Measurements from ENCODE around the gene SCNN1G. TPM values are rescaled to one million over a fixed set of nuclear protein-coding genes. Genes with fewer than 3 reads are reported as not detected.

Gene SCNN1G
- polyA plus RNA-seq, 4 donors: 0.37 TPM; not detected in 3

DNA sequence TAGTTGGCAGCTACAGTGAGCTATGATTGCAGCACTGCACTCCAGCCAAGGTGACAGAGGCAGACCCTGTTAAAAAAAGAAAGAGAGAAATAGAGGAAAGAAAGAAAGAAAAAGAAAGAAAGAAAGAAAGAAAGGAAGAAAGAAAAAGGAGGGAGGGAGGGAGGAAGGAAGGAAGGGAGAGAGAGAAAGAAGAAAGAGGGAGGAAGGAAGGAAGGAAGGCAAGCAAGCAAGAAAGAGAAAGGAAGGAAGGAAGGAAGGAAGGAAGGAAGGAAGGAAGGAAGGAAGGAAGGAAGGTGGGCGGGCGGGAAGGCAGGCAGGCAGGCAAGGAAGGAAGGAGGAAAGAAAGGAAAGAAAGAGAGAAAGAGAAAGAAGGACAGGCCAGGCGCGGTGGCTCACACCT lies 1.0 kb upstream of the SCNN1G start:
- peaks cover 3 to 40% (median 10%) of the 10 kb centered on the region in 3 donors for H3K27me3 ChIP-seq (ENCODE audit: control insufficient read depth in 3 of 3, insufficient read depth in 3 of 3, low read length in 3 of 3)
- FAIRE-seq: no peak
- H3K4me3 ChIP-seq (ENCODE audit: low read depth in 1 of 3, low read length in 3 of 3): no peak overlapping the region
- DNase-seq: no peak
- no peak overlapping the region for H3K27ac ChIP-seq (ENCODE audit: low read depth in 1 of 3, low read length in 2 of 3)
- H3K36me3 ChIP-seq (ENCODE audit: control insufficient read depth in 3 of 3, insufficient read depth in 2 of 3, low read depth in 1 of 3, low read length in 3 of 3): no peaks in the 10 kb centered on the region
- H3K9me3 ChIP-seq (ENCODE audit: control insufficient read depth in 2 of 2, insufficient read depth in 1 of 2, low read depth in 1 of 2, low read length in 1 of 2): no peaks in the 10 kb centered on the region
- 84 to 94% (median 88%) methylated on average over 4 of the region's 4 CpGs for WGBS, 3 donors
- peaks cover 0 to 2% (median 0%) of the 10 kb centered on the region in 3 donors for H3K4me1 ChIP-seq (ENCODE audit: control insufficient read depth in 3 of 3, insufficient read depth in 2 of 3, low read depth in 1 of 3, low read length in 2 of 3)

DNA sequence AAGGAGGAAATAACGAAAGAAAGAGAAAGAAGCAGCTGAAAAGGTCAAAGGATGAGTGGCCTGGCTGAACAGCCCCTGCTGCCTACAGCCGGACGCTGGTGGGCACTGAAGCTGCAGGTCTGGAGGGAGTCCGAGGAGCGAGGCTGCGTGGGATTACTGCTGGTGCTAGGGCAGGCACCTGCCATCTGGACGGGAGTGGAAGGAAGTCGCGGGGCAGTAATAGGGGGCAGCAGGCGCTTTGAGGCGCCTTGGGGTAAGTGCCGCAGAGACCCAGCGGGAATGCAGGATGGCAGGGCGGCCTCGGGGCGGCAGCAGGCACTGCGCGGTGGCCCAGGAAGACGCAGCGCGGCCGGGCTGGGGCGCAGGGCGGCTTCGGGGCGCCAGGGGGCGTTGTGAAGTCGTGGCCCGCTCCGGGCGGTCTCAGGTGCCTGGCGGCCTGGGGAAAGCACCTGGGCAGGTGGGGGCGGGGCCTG lies 303 bp upstream of the SCNN1G start:
- no peaks in the 10 kb centered on the region for H3K36me3 ChIP-seq (ENCODE audit: control insufficient read depth in 3 of 3, insufficient read depth in 2 of 3, low read depth in 1 of 3, low read length in 3 of 3)
- FAIRE-seq: no peak
- no peak overlapping the region for H3K27ac ChIP-seq (ENCODE audit: low read depth in 1 of 3, low read length in 2 of 3)
- peaks cover 3 to 40% (median 11%) of the 10 kb centered on the region in 3 donors for H3K27me3 ChIP-seq (ENCODE audit: control insufficient read depth in 3 of 3, insufficient read depth in 3 of 3, low read length in 3 of 3)
- DNase-seq: peak; percentile 82 to 93
- peaks cover 0 to 2% (median 0%) of the 10 kb centered on the region in 3 donors for H3K4me1 ChIP-seq (ENCODE audit: control insufficient read depth in 3 of 3, insufficient read depth in 2 of 3, low read depth in 1 of 3, low read length in 2 of 3)
- H3K9me3 ChIP-seq (ENCODE audit: control insufficient read depth in 2 of 2, insufficient read depth in 1 of 2, low read depth in 1 of 2, low read length in 1 of 2): no peaks in the 10 kb centered on the region
- peak overlapping the region in 2 of 3 donors; percentile 14 to 38 for H3K4me3 ChIP-seq (ENCODE audit: low read depth in 1 of 3, low read length in 3 of 3)
- WGBS, 3 donors: 2 to 5% (median 3%) methylated on average over 24 to 33 of the region's 33 CpGs

DNA sequence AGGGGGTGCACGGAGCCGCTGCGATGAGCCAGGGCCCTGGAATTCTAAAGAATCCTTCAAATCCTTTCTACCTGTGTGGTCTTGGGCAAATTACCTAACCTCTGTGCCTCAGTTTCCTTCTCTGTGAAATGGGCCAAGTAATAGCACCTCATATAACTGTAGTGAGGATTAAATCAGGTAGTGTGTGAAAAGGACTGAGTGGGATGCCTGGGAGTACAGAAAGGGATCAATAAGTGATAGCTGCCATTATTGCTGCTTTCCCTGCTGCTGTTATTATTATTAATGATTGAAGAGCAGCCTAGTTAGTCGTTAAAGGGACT lies 958 bp downstream of the SCNN1G start:
- WGBS, 3 donors: 9 to 20% (median 18%) methylated on average over 4 of the region's 4 CpGs
- FAIRE-seq: no peak

DNA sequence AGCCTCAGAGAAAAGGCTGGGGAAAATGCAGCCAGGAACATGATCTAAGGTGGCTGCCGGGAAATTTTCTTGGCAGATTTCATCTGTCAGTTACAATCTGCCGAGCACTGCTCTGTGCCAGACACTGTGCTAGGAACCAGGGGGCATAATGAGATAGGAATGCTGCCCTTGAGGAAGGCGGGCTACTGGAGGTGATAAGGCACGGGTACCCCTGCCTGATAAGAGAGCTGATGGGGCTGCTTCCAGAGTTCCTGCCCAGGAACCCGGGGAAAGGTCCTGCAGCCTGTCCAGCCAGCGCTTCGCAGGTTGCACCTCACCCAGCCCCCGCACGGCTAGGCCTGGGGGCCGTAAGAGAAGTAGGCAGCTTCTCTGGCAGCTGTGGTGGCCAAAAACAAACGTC lies 3.1 kb downstream of the SCNN1G start:
- no peak for FAIRE-seq
- Histone ChIP-seq H3K4me3 (ENCODE audit: low read depth in 1 of 3, low read length in 3 of 3) (no peak overlapping the region), H3K27me3 (ENCODE audit: control insufficient read depth in 3 of 3, insufficient read depth in 3 of 3, low read length in 3 of 3) (peaks cover 3 to 40% (median 11%) of the 10 kb centered on the region in 3 donors)

More for the DNA sequence above, 958 bp downstream of the SCNN1G start:
- no peaks in the 10 kb centered on the region for H3K9me3 ChIP-seq (ENCODE audit: control insufficient read depth in 2 of 2, insufficient read depth in 1 of 2, low read depth in 1 of 2, low read length in 1 of 2)
- H3K27ac ChIP-seq (ENCODE audit: low read depth in 1 of 3, low read length in 2 of 3): no peak overlapping the region
- no peak for DNase-seq
- peak overlapping the region in 1 of 3 donors; percentile 38 for H3K4me3 ChIP-seq (ENCODE audit: low read depth in 1 of 3, low read length in 3 of 3)
- H3K4me1 ChIP-seq (ENCODE audit: control insufficient read depth in 3 of 3, insufficient read depth in 2 of 3, low read depth in 1 of 3, low read length in 2 of 3): peaks cover 0 to 2% (median 0%) of the 10 kb centered on the region in 3 donors
- no peaks in the 10 kb centered on the region for H3K36me3 ChIP-seq (ENCODE audit: control insufficient read depth in 3 of 3, insufficient read depth in 2 of 3, low read depth in 1 of 3, low read length in 3 of 3)
- peaks cover 3 to 40% (median 11%) of the 10 kb centered on the region in 3 donors for H3K27me3 ChIP-seq (ENCODE audit: control insufficient read depth in 3 of 3, insufficient read depth in 3 of 3, low read length in 3 of 3)

DNA sequence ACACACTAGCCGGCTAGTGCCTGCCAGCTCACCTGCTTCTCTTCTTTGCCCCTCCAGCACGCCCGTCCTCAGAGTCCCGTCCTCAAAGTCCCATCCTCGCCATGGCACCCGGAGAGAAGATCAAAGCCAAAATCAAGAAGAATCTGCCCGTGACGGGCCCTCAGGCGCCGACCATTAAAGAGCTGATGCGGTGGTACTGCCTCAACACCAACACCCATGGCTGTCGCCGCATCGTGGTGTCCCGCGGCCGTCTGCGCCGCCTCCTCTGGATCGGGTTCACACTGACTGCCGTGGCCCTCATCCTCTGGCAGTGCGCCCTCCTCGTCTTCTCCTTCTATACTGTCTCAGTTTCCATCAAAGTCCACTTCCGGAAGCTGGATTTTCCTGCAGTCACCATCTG lies 3.6 kb downstream of the SCNN1G start:
- FAIRE-seq: no peak
- no peak overlapping the region for H3K4me3 ChIP-seq (ENCODE audit: low read depth in 1 of 3, low read length in 3 of 3)
- DNase-seq: no peak
- H3K27me3 ChIP-seq (ENCODE audit: control insufficient read depth in 3 of 3, insufficient read depth in 3 of 3, low read length in 3 of 3): peaks cover 3 to 37% (median 11%) of the 10 kb centered on the region in 3 donors
- no peaks in the 10 kb centered on the region for H3K9me3 ChIP-seq (ENCODE audit: control insufficient read depth in 2 of 2, insufficient read depth in 1 of 2, low read depth in 1 of 2, low read length in 1 of 2)
- H3K36me3 ChIP-seq (ENCODE audit: control insufficient read depth in 3 of 3, insufficient read depth in 2 of 3, low read depth in 1 of 3, low read length in 3 of 3): no peaks in the 10 kb centered on the region
- WGBS, 3 donors: 60 to 80% (median 72%) methylated on average over 23 to 24 of the region's 24 CpGs
- H3K27ac ChIP-seq (ENCODE audit: low read depth in 1 of 3, low read length in 2 of 3): no peak overlapping the region
- H3K4me1 ChIP-seq (ENCODE audit: control insufficient read depth in 3 of 3, insufficient read depth in 2 of 3, low read depth in 1 of 3, low read length in 2 of 3): peaks cover 0 to 2% (median 0%) of the 10 kb centered on the region in 3 donors

More for the DNA sequence above, 3.1 kb downstream of the SCNN1G start:
- DNase-seq: no peak
- no peak overlapping the region for H3K27ac ChIP-seq (ENCODE audit: low read depth in 1 of 3, low read length in 2 of 3)
- no peaks in the 10 kb centered on the region for H3K9me3 ChIP-seq (ENCODE audit: control insufficient read depth in 2 of 2, insufficient read depth in 1 of 2, low read depth in 1 of 2, low read length in 1 of 2)
- no peaks in the 10 kb centered on the region for H3K36me3 ChIP-seq (ENCODE audit: control insufficient read depth in 3 of 3, insufficient read depth in 2 of 3, low read depth in 1 of 3, low read length in 3 of 3)
- 27 to 53% (median 33%) methylated on average over 11 of the region's 11 CpGs for WGBS, 3 donors
- H3K4me1 ChIP-seq (ENCODE audit: control insufficient read depth in 3 of 3, insufficient read depth in 2 of 3, low read depth in 1 of 3, low read length in 2 of 3): peaks cover 0 to 2% (median 0%) of the 10 kb centered on the region in 3 donors

DNA sequence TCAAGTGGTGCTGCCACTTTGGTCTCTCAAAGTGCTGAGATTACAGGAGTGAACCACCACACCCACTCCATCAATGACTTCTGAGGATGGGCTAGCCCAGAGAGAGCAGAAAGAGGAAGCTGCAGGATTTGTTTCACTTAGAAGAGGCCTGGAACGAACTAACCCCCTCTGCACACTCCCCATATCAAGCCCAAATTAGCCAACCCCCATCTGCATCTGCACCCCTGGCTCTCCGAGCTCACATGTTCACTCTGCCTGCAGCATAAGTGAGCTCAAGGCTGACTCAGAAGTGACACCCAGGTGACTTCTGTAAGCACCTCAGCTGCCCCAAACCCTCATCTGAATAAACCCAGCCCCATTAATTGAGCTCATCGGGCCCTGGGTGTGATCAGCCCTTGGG lies 4.8 kb downstream of the SCNN1G start:
- H3K27ac ChIP-seq (ENCODE audit: low read depth in 1 of 3, low read length in 2 of 3): no peak overlapping the region
- H3K27me3 ChIP-seq (ENCODE audit: control insufficient read depth in 3 of 3, insufficient read depth in 3 of 3, low read length in 3 of 3): peaks cover 3 to 30% (median 8%) of the 10 kb centered on the region in 3 donors
- DNase-seq: no peak
- H3K9me3 ChIP-seq (ENCODE audit: control insufficient read depth in 2 of 2, insufficient read depth in 1 of 2, low read depth in 1 of 2, low read length in 1 of 2): no peaks in the 10 kb centered on the region
- H3K4me1 ChIP-seq (ENCODE audit: control insufficient read depth in 3 of 3, insufficient read depth in 2 of 3, low read depth in 1 of 3, low read length in 2 of 3): no peaks in the 10 kb centered on the region
- H3K36me3 ChIP-seq (ENCODE audit: control insufficient read depth in 3 of 3, insufficient read depth in 2 of 3, low read depth in 1 of 3, low read length in 3 of 3): no peaks in the 10 kb centered on the region
- 36 to 57% (median 40%) methylated on average over 3 of the region's 3 CpGs for WGBS, 3 donors
- FAIRE-seq: no peak
- no peak overlapping the region for H3K4me3 ChIP-seq (ENCODE audit: low read depth in 1 of 3, low read length in 3 of 3)

DNA sequence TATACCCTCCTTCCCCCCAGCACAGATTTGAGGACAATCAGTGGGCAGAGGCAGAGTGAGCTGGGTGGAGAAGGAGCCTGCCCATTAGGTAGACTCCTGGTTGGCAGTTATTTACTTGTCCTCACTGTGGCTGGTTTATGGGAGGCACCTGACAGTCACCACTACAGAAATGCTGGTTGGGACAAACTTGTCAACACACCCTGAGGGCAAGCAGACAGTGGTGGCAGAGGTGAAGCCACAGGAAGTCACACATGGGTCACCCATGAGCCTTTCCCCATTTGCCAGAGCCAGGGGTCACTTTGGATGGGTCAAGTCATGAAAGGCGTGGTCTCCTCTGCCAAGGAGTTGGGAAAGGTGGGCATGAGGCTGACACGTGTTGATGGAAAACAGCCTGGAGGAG lies 6.4 kb downstream of the SCNN1G start:
- Histone ChIP-seq H3K36me3 (ENCODE audit: control insufficient read depth in 3 of 3, insufficient read depth in 2 of 3, low read depth in 1 of 3, low read length in 3 of 3) (no peaks in the 10 kb centered on the region), H3K27me3 (ENCODE audit: control insufficient read depth in 3 of 3, insufficient read depth in 3 of 3, low read length in 3 of 3) (peaks cover 3 to 16% (median 8%) of the 10 kb centered on the region in 3 donors), H3K4me1 (ENCODE audit: control insufficient read depth in 3 of 3, insufficient read depth in 2 of 3, low read depth in 1 of 3, low read length in 2 of 3) (no peaks in the 10 kb centered on the region), H3K4me3 (ENCODE audit: low read depth in 1 of 3, low read length in 3 of 3) (no peak overlapping the region), H3K9me3 (ENCODE audit: control insufficient read depth in 2 of 2, insufficient read depth in 1 of 2, low read depth in 1 of 2, low read length in 1 of 2) (no peaks in the 10 kb centered on the region), H3K27ac (ENCODE audit: low read depth in 1 of 3, low read length in 2 of 3) (no peak overlapping the region)
- DNase-seq (no peak), FAIRE-seq (no peak)
- 70 to 92% (median 79%) methylated on average over 2 of the region's 2 CpGs for WGBS, 3 donors

DNA sequence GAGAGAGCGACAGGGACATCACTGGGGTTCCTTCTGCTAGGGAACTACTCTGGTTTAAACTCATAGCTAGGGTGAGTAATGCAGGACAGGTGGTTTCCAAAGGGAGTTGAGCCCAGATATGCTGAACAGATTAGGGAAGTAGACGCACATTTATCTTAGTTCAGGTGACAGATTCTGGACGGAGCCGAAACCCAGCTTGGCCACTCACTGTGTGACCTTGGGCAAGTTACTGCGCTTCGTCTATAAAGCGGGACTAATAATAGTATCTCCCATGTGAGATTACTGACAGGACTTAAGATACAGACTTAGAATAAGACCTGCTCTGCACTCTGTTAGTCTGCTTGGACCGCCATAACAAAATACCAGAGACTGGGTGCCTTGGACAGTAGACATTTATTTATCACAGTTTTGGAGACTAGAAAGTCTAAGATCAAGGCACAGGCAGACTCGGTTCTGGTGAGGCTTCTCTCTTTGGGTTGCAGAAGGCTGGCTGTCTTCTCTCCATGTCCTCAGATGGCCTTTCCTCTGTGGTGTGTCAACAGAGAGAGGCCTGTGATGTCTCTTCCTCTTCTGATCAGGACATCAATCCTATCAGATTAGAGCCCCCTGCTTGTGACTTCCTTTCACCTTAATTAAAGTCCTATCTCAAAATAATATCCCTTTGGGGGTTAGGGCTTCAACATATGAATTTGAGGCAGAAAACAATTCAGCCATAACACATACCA lies 12.1 kb downstream of the SCNN1G start:
- WGBS, 3 donors: 62 to 71% (median 63%) methylated on average over 9 of the region's 9 CpGs
- Histone ChIP-seq H3K27me3 (ENCODE audit: control insufficient read depth in 3 of 3, insufficient read depth in 3 of 3, low read length in 3 of 3) (peaks cover 0 to 3% (median 0%) of the 10 kb centered on the region in 3 donors), H3K27ac (ENCODE audit: low read depth in 1 of 3, low read length in 2 of 3) (peak overlapping the region in 1 of 3 donors; percentile 28), H3K4me3 (ENCODE audit: low read depth in 1 of 3, low read length in 3 of 3) (no peak overlapping the region), H3K36me3 (ENCODE audit: control insufficient read depth in 3 of 3, insufficient read depth in 2 of 3, low read depth in 1 of 3, low read length in 3 of 3) (no peaks in the 10 kb centered on the region), H3K4me1 (ENCODE audit: control insufficient read depth in 3 of 3, insufficient read depth in 2 of 3, low read depth in 1 of 3, low read length in 2 of 3) (peaks cover 0 to 7% (median 0%) of the 10 kb centered on the region in 3 donors), H3K9me3 (ENCODE audit: control insufficient read depth in 2 of 2, insufficient read depth in 1 of 2, low read depth in 1 of 2, low read length in 1 of 2) (no peaks in the 10 kb centered on the region)
- FAIRE-seq (no peak), DNase-seq (no peak)

All from small intestine (tissue), 7 donors.